Brain microvascular endothelial cell (primary cell): ENCODE results near the gene TAF6.

Experiments
- DNase-seq: peaks from one replicate; pipeline ENCODE4 v3.0.0-alpha.2; 2020
- H3K27ac ChIP-seq: fragments of 250-450 bp; sonication (Bioruptor Pico); 2 replicates; pipeline ENCODE4 v1.5.1; 2020; ENCODE audit warnings: mild to moderate bottlenecking, moderate library complexity
- H3K27me3 ChIP-seq: fragments of 250-450 bp; sonication (Bioruptor Pico); replicated peaks from 2 replicates; pipeline ENCODE4 v1.5.1; 2020; ENCODE audit warnings: mild to moderate bottlenecking
- H3K36me3 ChIP-seq: fragments of 250-450 bp; sonication (Bioruptor Pico); replicated peaks from 2 replicates; pipeline ENCODE4 v1.5.1; 2020; ENCODE audit warnings: mild to moderate bottlenecking
- H3K4me3 ChIP-seq: 2 replicates; pipeline ENCODE4 v1.5.1; 2011; ENCODE audit warnings: low read depth, mild to moderate bottlenecking, control low read depth, low read length, moderate library complexity
- CTCF ChIP-seq: IDR thresholded peaks from 2 replicates; pipeline ENCODE4 v1.5.1; 2011; ENCODE audit warnings: low read depth, mild to moderate bottlenecking, moderate library complexity, low read length, control low read depth, inconsistent platforms; ENCODE audit errors: missing control alignments
- in situ Hi-C: cut with HindIII; loops from 2 replicates; pipeline ENCODE4 v1.10.0; 2017; ENCODE audit warnings: low sequenced_read_pairs, low pct_ligation_motif_present

TAF6 gene

GRCh38 chr7:100091411-100092181 lies 27.6 kb downstream of the TAF6 start:
- DNase-seq, result peak; percentile 35
- Histone ChIP-seq H3K27ac (no peak overlapping the region), H3K36me3 (peaks cover 63% of the 10 kb centered on the region), H3K4me3 (no peak overlapping the region), H3K27me3 (no peaks in the 10 kb centered on the region)
- peak; percentile 35 for TF ChIP-seq CTCF
- in situ Hi-C loops, result loop anchor here (25.0 kb wide), 1 partner anchor 104 kb away; the partner anchor contains the start of gene AZGP1

GRCh38 chr7:100090527-100091410 lies 28.4 kb downstream of the TAF6 start:
- H3K27ac ChIP-seq, result peak overlapping the region; percentile 88
- H3K4me3 ChIP-seq, result no peak overlapping the region
- in situ Hi-C loops, result loop anchor here (25.0 kb wide), 1 partner anchor 103 kb away; the partner anchor contains the start of gene AZGP1
- no peak for DNase-seq
- TF ChIP-seq CTCF, result no peak
- no peaks in the 10 kb centered on the region for H3K27me3 ChIP-seq
- peaks cover 55% of the 10 kb centered on the region for H3K36me3 ChIP-seq

GRCh38 chr7:100089458-100090196 lies 29.5 kb downstream of the TAF6 start:
- Histone ChIP-seq H3K27ac (peak overlapping the region; percentile 88), H3K27me3 (no peaks in the 10 kb centered on the region), H3K4me3 (peak overlapping the region; percentile 87), H3K36me3 (peaks cover 43% of the 10 kb centered on the region)
- no peak for TF ChIP-seq CTCF
- peak; percentile 41 for DNase-seq
- in situ Hi-C loops, result loop anchor here (25.0 kb wide), 1 partner anchor 102 kb away; the partner anchor contains the start of gene AZGP1

GRCh38 chr7:100088621-100089457 lies 30.3 kb downstream of the TAF6 start, which contains the start of gene COPS6:
TSS of gene COPS6 (plus strand) at chr7:100088969. CDS start at chr7:100088991, 22 bp downstream.
- no peak for TF ChIP-seq CTCF
- Histone ChIP-seq H3K27ac (peak within 1 kb of the TSS; percentile 88), H3K27me3 (no peaks in the 10 kb centered on the region), H3K36me3 (peaks cover 35% of the 10 kb centered on the region), H3K4me3 (peak within 1 kb of the TSS; percentile 87)
- peak; percentile 51 for DNase-seq
- in situ Hi-C loops, result loop anchor here (25.0 kb wide), 1 partner anchor 102 kb away; the partner anchor contains the start of gene AZGP1

GRCh38 chr7:100088095-100088620 lies 31.0 kb downstream of the TAF6 start:
- no peaks in the 10 kb centered on the region for H3K27me3 ChIP-seq
- peak overlapping the region; percentile 88 for H3K27ac ChIP-seq
- in situ Hi-C loops, result loop anchor here (25.0 kb wide), 1 partner anchor 101 kb away; the partner anchor contains the start of gene AZGP1
- TF ChIP-seq CTCF, result no peak
- DNase-seq, result no peak
- H3K36me3 ChIP-seq, result peaks cover 29% of the 10 kb centered on the region
- peak overlapping the region; percentile 87 for H3K4me3 ChIP-seq
